ENCODE measurements around the gene ADCY7. TPM values are rescaled to one million over a fixed set of nuclear protein-coding genes. Genes with fewer than 3 reads are reported as not detected.

ADCY7 gene
- total RNA-seq, 2 donors from 2014 or later = 187 to 203 TPM

DNA sequence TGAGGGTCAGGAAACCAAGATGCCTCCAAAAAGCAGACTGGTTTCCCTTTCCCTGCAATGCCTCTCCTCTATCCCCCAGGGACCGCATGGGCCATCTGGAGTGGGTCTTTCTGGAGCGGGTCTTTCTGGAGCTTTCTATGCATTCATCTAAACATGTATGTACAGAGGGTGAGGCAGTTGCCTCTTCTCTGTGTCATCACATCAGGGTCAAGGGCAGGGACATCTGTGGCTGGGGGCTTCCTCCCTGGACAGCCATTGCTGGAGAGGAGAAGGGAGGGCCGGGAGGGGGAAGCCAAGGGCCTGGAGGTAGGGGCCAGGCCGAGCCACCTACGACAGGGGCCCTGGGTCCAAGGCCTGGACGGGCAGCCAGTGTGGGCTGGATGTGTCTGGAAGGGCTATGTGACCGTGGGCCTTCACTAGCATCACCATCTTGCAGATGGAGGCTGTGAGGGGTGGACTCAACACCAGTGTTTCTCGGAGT is 840 bp downstream of the ADCY7 start:
- no peaks in the 10 kb centered on the region for H3K9me3 ChIP-seq (ENCODE audit: control insufficient read depth, low read length, poor library complexity, severe bottlenecking)
- H3K4me3 Mint-ChIP-seq = peak overlapping the region; percentile 95
- H3K27me3 Mint-ChIP-seq = no peaks in the 10 kb centered on the region
- DNase-seq (no peak), ATAC-seq (peak; percentile 0)
- peak overlapping the region; percentile 98 for H3K27ac Mint-ChIP-seq
- peaks cover 62% of the 10 kb centered on the region for H3K4me1 Mint-ChIP-seq
- peaks cover 3% of the 10 kb centered on the region for H3K36me3 Mint-ChIP-seq (ENCODE audit: low read depth)

DNA sequence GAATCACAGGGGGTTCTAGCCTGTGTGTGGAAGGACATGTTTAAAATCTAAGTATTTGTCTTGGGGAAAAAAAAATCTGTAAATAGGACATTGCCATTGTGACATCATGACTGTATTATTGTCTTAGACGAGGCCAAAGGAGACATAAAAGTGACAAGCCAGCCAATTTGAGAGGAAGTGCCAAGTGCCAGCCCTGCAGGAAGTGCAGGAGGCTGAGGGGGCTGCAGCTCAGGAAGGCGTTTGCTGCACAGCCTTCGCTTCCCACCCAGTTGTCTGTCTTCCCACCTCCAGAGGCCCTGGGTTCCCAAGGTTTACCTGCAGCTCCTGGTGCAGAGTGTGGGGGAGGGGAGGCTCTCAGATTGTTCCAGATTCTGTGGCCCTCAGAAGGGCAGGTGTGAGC is 1.3 kb downstream of the ADCY7 start:
- no peaks in the 10 kb centered on the region for H3K9me3 ChIP-seq (ENCODE audit: control insufficient read depth, low read length, poor library complexity, severe bottlenecking)
- peak overlapping the region; percentile 98 for H3K27ac Mint-ChIP-seq
- peaks cover 3% of the 10 kb centered on the region for H3K36me3 Mint-ChIP-seq (ENCODE audit: low read depth)
- H3K4me1 Mint-ChIP-seq = peaks cover 66% of the 10 kb centered on the region
- ATAC-seq (peak; percentile 16), DNase-seq (no peak)
- H3K27me3 Mint-ChIP-seq = no peaks in the 10 kb centered on the region
- H3K4me3 Mint-ChIP-seq = peak overlapping the region; percentile 95

DNA sequence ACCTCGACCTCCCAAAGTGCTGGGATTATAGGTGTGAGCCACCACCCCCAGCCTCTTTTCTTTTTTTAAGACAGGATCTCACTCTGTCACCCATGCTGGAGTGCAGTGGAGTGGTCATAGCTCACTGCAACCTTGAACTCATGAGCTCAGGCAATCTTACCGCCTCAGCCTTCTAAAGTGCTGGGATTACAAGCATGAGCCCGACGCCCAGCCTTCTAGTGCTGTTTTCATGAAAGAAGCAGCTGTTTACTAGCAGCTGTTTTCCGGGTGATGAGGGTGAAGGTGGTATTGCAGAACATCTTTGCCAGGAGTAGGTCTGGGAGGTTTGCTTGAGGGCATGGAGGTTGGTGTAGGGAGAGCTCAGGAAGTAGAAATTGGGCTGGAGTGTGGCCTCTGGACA is 2.0 kb downstream of the ADCY7 start:
- ATAC-seq (no peak), DNase-seq (no peak)
- Mint-ChIP-seq H3K27ac (peak overlapping the region; percentile 98), H3K27me3 (no peaks in the 10 kb centered on the region), H3K4me3 (peak overlapping the region; percentile 95), H3K36me3 (ENCODE audit: low read depth) (peaks cover 3% of the 10 kb centered on the region), H3K4me1 (peaks cover 72% of the 10 kb centered on the region)
- H3K9me3 ChIP-seq (ENCODE audit: control insufficient read depth, low read length, poor library complexity, severe bottlenecking) = no peaks in the 10 kb centered on the region

DNA sequence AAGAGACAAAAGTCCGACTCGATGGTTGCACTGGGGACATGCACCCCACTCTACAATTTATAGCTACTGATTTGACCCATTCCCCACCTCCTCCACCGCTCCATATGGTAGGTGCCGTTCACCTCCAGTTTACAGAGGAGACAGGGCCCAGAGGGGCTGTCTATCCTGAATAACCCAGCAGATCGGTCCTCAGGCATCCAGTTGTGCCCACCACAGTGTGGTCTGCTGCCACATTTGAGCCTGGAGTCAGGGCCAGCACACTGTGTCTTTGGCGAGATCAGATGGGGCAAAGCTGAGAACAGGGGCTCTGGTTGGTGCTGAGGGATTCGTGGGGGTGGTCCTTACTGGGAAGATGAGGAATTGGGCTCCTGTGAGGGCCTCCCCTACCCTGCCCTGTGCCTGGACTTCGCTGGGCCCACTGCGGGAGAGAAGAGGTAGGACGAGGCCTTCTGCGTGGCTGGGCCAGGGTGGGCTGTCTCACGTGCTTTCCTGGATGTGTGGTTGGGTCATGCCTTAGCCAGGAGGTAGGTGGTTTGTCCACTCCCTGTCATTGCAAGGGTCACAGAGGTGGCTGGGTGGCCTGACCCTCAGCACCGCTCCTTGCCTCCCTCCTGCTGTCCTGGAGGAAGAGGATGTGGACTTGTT is 2.8 kb downstream of the ADCY7 start:
- H3K4me3 Mint-ChIP-seq = peak overlapping the region; percentile 95
- ATAC-seq = no peak
- peaks cover 73% of the 10 kb centered on the region for H3K4me1 Mint-ChIP-seq
- H3K27me3 Mint-ChIP-seq = no peaks in the 10 kb centered on the region
- no peaks in the 10 kb centered on the region for H3K9me3 ChIP-seq (ENCODE audit: control insufficient read depth, low read length, poor library complexity, severe bottlenecking)
- DNase-seq = no peak
- peaks cover 3% of the 10 kb centered on the region for H3K36me3 Mint-ChIP-seq (ENCODE audit: low read depth)
- peak overlapping the region; percentile 98 for H3K27ac Mint-ChIP-seq

DNA sequence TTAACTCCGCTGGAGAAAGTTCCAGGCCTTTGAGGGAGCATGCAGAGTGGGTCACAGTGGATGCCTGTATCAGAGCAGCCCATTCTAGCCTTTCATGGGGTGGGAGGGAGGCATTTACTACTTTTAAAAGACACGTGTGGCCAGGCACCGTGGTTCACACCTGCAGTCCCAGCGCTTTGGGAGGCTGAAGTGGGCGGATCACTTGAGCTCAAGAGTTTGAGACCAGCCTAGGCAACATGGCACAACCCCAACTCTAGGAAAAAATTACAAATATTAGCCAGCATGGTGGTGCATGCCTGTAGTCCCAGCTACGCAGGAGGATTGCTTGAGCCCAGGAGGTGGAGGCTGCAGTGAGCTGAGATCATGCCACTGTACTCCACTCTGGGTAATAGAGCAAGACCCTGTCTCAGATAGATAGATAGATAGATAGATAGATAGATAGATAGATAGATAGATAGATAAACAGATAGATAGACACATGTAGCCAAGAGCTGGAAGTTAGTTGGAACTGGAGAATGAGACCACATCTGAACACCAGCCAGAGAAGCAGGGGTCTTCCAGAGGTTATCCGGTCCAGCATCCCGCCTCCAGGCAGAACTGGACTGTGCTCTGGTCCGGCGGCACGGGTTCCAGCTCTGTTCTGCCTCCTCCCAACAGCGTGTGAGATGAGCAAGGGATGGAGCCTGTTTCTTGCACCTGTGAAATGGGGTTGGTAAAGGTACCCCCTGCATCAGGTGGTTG is 3.6 kb downstream of the ADCY7 start:
- H3K9me3 ChIP-seq (ENCODE audit: control insufficient read depth, low read length, poor library complexity, severe bottlenecking) = no peaks in the 10 kb centered on the region
- peak overlapping the region; percentile 98 for H3K27ac Mint-ChIP-seq
- H3K36me3 Mint-ChIP-seq (ENCODE audit: low read depth) = peaks cover 3% of the 10 kb centered on the region
- DNase-seq = no peak
- H3K4me3 Mint-ChIP-seq = peak overlapping the region; percentile 95
- peaks cover 74% of the 10 kb centered on the region for H3K4me1 Mint-ChIP-seq
- no peaks in the 10 kb centered on the region for H3K27me3 Mint-ChIP-seq
- no peak for ATAC-seq

DNA sequence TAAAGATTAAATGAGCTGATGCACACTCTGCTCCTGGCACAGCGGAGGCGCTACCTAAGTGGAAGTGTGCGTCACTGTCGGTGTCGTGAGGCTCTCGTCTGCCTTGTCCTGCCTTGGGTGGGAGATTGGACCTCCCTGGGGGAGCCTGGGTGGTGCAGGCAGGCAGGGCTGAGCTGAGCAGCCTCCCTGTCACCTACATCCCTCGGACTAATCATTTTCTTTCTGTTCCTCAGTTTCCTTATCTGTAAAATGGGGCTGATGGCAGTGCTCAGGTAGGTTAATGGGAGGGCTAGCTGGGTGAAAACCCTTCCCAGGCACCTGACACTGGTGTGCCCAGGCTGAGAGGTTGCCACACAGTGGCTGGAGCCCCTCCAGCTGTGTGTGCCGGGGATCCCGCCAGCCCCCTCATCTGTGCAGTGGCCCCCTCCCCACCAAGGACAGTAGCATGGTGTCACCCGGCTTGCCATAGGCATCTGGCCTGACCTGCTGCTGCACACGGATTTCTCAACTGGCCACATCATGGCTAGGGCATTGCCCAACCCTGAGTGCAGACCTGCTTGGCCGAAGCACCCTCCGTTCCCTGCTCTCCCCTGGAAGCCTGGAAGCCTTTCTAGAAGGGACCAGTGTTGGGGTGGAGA is 4.3 kb downstream of the ADCY7 start:
- Mint-ChIP-seq H3K27ac (peak overlapping the region; percentile 98), H3K27me3 (no peaks in the 10 kb centered on the region), H3K4me1 (peaks cover 72% of the 10 kb centered on the region), H3K36me3 (ENCODE audit: low read depth) (peaks cover 3% of the 10 kb centered on the region), H3K4me3 (peak overlapping the region; percentile 95)
- H3K9me3 ChIP-seq (ENCODE audit: control insufficient read depth, low read length, poor library complexity, severe bottlenecking) = no peaks in the 10 kb centered on the region
- ATAC-seq (no peak), DNase-seq (no peak)

DNA sequence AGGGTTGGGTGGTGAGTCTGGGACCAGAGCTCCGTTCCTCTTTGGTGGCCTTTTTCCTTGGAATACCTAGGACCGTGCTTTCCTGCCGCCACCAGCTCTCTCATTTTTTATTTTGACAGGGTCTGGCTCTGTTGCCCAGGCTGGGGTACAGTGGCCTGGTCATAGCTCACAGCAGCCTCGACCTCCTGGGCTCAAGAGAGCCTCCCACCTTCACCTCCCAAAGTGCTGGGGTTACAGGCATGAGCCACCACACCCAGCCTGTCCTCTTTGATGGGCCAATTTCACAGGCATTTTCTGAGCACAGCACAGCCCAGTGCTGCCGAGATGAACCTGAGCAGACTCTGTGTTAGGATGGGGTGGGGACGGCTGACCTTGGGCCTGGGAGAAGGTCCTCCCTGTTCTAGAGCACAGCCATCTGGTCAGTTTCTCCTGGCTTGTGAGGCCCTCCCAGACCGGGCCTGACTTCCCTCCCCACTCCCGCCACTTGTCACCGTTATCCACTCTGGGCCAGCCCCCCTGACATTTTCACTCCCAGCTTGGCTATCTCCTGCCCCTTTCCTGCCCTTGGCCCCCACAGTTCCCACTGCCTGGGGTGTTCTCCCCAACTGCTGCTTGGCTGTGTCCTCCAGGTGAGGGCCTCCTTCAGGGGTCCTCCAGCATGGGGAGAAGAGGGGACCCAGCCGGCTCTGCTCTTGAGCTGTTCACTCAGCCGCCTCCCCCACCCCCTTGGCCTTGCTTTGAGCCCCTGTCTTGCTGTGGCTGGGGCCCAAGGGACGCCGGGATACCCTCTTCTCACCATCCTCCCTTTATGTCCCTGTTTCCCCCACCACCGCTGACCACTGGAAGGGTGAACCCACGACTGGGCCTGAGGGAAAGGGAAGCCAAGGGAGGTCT is 5.0 kb downstream of the ADCY7 start:
- Mint-ChIP-seq H3K4me1 (peaks cover 68% of the 10 kb centered on the region), H3K27me3 (no peaks in the 10 kb centered on the region), H3K27ac (peak overlapping the region; percentile 98), H3K36me3 (ENCODE audit: low read depth) (peaks cover 3% of the 10 kb centered on the region), H3K4me3 (peak overlapping the region; percentile 96)
- DNase-seq = no peak
- no peak for ATAC-seq
- H3K9me3 ChIP-seq (ENCODE audit: control insufficient read depth, low read length, poor library complexity, severe bottlenecking) = no peaks in the 10 kb centered on the region

DNA sequence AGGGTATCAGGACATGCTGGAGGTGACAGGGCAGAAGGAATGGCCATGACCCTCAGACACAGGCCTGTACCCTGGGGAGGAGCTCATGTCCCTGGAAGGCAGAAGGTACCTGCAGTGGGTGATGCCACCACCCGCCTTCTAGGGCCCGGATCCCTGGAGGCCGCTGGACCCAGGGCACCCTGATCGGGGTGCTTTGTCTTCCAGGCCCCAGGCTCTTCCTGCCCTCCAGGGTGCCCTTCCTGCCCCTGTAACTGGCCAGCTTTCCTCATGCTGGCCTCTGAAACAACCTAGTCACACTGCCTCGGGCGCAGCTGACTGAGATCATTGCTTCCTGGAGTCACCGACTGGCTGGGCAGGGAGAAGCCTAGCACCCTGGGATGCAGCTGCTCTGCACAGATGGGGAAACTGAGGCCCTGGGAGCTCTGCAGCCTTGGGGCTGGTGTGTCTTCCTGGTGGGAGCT is 5.8 kb downstream of the ADCY7 start:
- no peaks in the 10 kb centered on the region for H3K9me3 ChIP-seq (ENCODE audit: control insufficient read depth, low read length, poor library complexity, severe bottlenecking)
- Mint-ChIP-seq H3K36me3 (ENCODE audit: low read depth) (peaks cover 3% of the 10 kb centered on the region), H3K4me3 (peak overlapping the region; percentile 96), H3K27me3 (no peaks in the 10 kb centered on the region), H3K27ac (peak overlapping the region; percentile 98), H3K4me1 (peaks cover 71% of the 10 kb centered on the region)
- ATAC-seq = no peak
- DNase-seq = no peak

DNA sequence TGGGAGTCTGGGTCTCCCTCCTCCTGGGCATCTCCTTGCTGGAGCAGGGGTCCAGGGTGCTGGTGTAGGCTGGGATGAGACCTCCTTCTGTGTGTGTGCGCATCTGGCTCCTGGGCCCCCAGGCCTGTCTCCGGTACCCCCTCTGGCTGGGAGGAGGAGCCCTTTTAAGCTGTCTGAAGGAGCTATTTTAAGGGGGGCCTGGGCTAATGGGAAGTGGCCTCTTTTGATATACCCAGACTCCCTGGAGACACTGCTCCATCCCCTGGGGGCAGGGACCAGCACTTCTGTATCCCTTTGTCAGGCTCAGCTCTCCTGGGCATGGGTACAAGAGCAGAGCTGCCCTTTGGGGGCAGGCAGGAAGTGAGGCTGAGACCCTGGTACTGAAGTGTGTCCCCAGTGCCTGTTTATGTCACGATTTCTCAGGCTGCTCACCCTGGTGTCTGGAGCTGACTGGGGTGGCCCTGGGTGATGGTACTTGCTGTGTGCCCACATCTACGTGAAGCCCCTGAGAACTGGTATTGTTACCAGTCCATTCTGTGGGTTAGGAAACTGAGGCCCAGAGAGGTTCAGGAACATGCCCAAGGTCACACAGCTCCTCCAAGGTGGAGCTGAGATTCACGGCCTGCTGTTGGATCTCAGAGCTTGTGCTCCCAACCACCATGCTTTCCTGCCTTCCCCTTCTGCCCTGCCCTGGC is 6.5 kb downstream of the ADCY7 start:
- ATAC-seq = no peak
- H3K4me1 Mint-ChIP-seq = peaks cover 72% of the 10 kb centered on the region
- no peak for DNase-seq
- no peaks in the 10 kb centered on the region for H3K27me3 Mint-ChIP-seq
- H3K27ac Mint-ChIP-seq = peak overlapping the region; percentile 98
- H3K36me3 Mint-ChIP-seq (ENCODE audit: low read depth) = peaks cover 3% of the 10 kb centered on the region
- H3K4me3 Mint-ChIP-seq = peak overlapping the region; percentile 96
- H3K9me3 ChIP-seq (ENCODE audit: control insufficient read depth, low read length, poor library complexity, severe bottlenecking) = no peaks in the 10 kb centered on the region

DNA sequence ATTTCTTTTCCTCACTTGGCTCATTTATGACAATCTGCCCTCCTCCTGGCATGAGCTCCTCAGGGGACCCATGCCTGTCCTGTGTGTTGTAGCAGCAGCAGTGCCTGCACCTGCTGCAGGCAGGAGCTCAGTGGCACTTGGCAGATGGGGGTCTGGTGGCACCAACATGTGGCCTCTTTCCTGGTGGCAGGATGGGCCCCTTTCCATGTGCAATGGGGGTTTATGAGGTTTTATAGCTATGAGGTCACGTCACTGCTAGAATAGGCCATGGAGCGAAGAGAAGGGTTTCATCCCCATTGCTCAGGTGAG is 7.0 kb downstream of the ADCY7 start:
- no peaks in the 10 kb centered on the region for H3K9me3 ChIP-seq (ENCODE audit: control insufficient read depth, low read length, poor library complexity, severe bottlenecking)
- no peaks in the 10 kb centered on the region for H3K27me3 Mint-ChIP-seq
- ATAC-seq = no peak
- H3K4me3 Mint-ChIP-seq = peak overlapping the region; percentile 96
- DNase-seq = no peak
- H3K36me3 Mint-ChIP-seq (ENCODE audit: low read depth) = peaks cover 3% of the 10 kb centered on the region
- peaks cover 74% of the 10 kb centered on the region for H3K4me1 Mint-ChIP-seq
- H3K27ac Mint-ChIP-seq = peak overlapping the region; percentile 98

DNA sequence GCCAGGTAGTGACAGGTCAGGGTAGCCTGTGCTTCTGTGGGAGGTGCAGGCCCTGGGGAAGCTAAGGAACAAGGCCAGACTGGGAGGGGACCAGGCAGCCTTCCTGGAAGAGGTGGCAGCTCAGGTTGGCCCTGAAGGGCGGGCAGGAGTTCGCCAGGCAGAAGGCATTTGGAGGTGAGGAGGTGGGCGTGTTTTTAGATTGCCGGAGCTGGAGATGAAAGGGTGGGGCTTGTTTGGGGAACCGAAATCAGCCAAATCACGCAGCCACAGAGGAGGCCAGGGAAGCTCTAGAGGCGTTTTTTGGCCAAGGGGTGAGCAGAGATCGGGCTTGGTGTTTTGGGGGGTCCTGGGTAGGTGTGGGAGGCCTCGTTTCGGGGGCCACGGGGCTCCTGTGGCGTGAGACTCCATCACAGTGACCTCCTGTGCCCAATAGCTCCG is 7.6 kb downstream of the ADCY7 start:
- no peaks in the 10 kb centered on the region for H3K9me3 ChIP-seq (ENCODE audit: control insufficient read depth, low read length, poor library complexity, severe bottlenecking)

DNA sequence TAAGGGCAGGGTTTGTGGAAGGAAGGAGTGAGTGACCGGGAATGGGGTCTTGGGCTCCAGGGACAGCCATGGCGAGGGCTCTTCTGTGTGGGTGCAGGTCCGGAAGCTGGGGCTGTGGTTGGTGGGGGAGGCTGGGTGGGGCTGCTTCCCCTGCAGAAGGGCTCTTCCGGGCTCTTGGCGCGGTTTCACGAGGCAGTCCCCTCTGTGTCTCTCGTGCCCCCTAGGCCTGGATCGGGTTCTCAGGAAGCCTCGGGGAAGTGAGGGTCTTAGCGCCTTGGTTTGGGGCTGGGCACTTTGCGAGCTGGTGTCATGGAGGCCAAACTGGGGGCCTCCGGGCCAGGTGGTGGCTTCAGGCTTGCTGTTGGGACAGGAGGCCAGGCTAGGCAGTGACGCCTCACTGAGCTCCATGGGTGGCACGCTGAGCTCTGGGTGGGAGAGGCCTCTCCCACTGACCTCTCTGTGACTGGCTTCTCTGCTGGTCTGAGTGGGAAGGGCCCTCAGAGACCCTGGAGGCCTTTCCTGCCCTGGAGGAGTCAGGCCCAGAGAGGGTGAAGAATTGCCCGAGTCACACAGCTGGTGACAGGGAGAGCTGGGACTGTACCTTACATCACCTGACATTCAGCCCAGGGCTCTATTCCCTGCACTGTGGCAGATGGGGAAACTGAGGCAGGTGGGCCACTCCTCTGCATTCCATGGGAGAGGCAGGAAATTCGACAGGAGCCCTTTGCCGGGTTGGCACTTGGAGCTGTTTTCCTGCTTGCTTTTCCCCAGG is 8.2 kb downstream of the ADCY7 start:
- H3K9me3 ChIP-seq (ENCODE audit: control insufficient read depth, low read length, poor library complexity, severe bottlenecking) = no peaks in the 10 kb centered on the region
- no peaks in the 10 kb centered on the region for H3K36me3 Mint-ChIP-seq (ENCODE audit: low read depth)

More for the DNA sequence above, 7.6 kb downstream of the ADCY7 start:
- Mint-ChIP-seq H3K4me1 (peaks cover 76% of the 10 kb centered on the region), H3K27me3 (no peaks in the 10 kb centered on the region), H3K36me3 (ENCODE audit: low read depth) (peaks cover 3% of the 10 kb centered on the region), H3K27ac (peak overlapping the region; percentile 98), H3K4me3 (peak overlapping the region; percentile 96)
- DNase-seq = no peak
- peak; percentile 45 for ATAC-seq

More for the DNA sequence above, 8.2 kb downstream of the ADCY7 start:
- peak in 2 of 3 donors; percentile 28 to 42 for DNase-seq
- Mint-ChIP-seq H3K27ac (peak overlapping the region; percentile 98), H3K4me1 (peaks cover 77% of the 10 kb centered on the region), H3K27me3 (no peaks in the 10 kb centered on the region), H3K4me3 (peak overlapping the region; percentile 96)
- peak; percentile 66 for ATAC-seq
